B cell (primary cell): ENCODE results near the gene ADORA3.

ENCODE experiments used
- CTCF ChIP-seq: fragments of 200-600 bp; IDR thresholded peaks from one replicate; pipeline ENCODE4 v1.8.0; 2022; ENCODE audit warnings: antibody characterized with exemption, mild to moderate bottlenecking
- EZH2 ChIP-seq: IDR thresholded peaks from 2 replicates; pipeline ENCODE4 v1.6.1; 2012; ENCODE audit warnings: borderline replicate concordance, low read depth, mild to moderate bottlenecking, moderate library complexity, low read length; ENCODE audit not compliant: insufficient read depth, poor library complexity, severe bottlenecking

GRCh38 chr1:111512132-111512889 lies 8.9 kb upstream of the ADORA3 start:
- TF ChIP-seq CTCF (no peak), EZH2 (no peak)
